Chondrocyte (in vitro differentiated cells): ENCODE data around the gene TLX1. TPM values are rescaled to one million over a fixed set of nuclear protein-coding genes. Genes with fewer than 3 reads are reported as not detected.

ENCODE experiments used
- DNase-seq: peaks from one replicate; pipeline ENCODE4 v3.0.0; 2021; ENCODE audit warnings: mixed read lengths, low spot score
- H3K27ac Mint-ChIP-seq: one replicate; pipeline ENCODE4 v1.8.0; 2021; ENCODE audit warnings: mild to moderate bottlenecking, moderate library complexity, mixed read lengths; ENCODE audit not compliant: unreplicated experiment
- H3K27me3 Mint-ChIP-seq: 2 replicates; pipeline ENCODE4 v1.8.0; 2021; ENCODE audit warnings: low read depth, mixed read lengths
- H3K36me3 Mint-ChIP-seq: 2 replicates; pipeline ENCODE4 v1.8.0; 2021; ENCODE audit warnings: low read depth, mixed read lengths
- H3K4me1 Mint-ChIP-seq: 2 replicates; pipeline ENCODE4 v1.8.0; 2021; ENCODE audit warnings: low read depth, mild to moderate bottlenecking, mixed read lengths
- H3K4me3 Mint-ChIP-seq: one replicate; pipeline ENCODE4 v1.8.0; 2021; ENCODE audit warnings: mild to moderate bottlenecking, moderate library complexity, mixed read lengths; ENCODE audit not compliant: unreplicated experiment
- H3K9me3 Mint-ChIP-seq: 2 replicates; pipeline ENCODE4 v1.8.0; 2021; ENCODE audit warnings: low read depth, mixed read lengths
- CTCF ChIP-seq: fragments of 200-600 bp; sonication (generic); IDR thresholded peaks from 2 replicates; pipeline ENCODE4 v1.5.0; 2021; ENCODE audit warnings: antibody characterized with exemption, mild to moderate bottlenecking, moderate library complexity
- total RNA-seq: library from RNA; stranded (reverse); gene quantifications from 3 replicates; pipeline ENCODE4 v1.2.1, GENCODE V29; 2021

TLX1 gene
- total RNA-seq, 1 donor from 2014 or later = not detected

GRCh38 chr10:101103430-101103829 is 27.7 kb upstream of the TLX1 start:
- no peak overlapping the region for H3K4me3 Mint-ChIP-seq
- no peaks in the 10 kb centered on the region for H3K4me1 Mint-ChIP-seq
- no peak for TF ChIP-seq CTCF
- H3K9me3 Mint-ChIP-seq = no peaks in the 10 kb centered on the region
- no peak for DNase-seq
- H3K27me3 Mint-ChIP-seq = peaks cover 67% of the 10 kb centered on the region
- H3K27ac Mint-ChIP-seq = no peak overlapping the region
- no peaks in the 10 kb centered on the region for H3K36me3 Mint-ChIP-seq

- no peak overlapping the region for H3K27ac Mint-ChIP-seq
These were observed 24.7 kb upstream of the TLX1 start for GRCh38 chr10:101106351-101106750.

GRCh38 chr10:101107771-101108170 is 23.3 kb upstream of the TLX1 start:
- H3K4me1 Mint-ChIP-seq = no peaks in the 10 kb centered on the region
- H3K9me3 Mint-ChIP-seq = no peaks in the 10 kb centered on the region
- no peaks in the 10 kb centered on the region for H3K36me3 Mint-ChIP-seq
- H3K27me3 Mint-ChIP-seq = peaks cover 61% of the 10 kb centered on the region
- no peak for DNase-seq
- H3K27ac Mint-ChIP-seq = no peak overlapping the region
- TF ChIP-seq CTCF = no peak
- no peak overlapping the region for H3K4me3 Mint-ChIP-seq

More at GRCh38 chr10:101106351-101106750, 24.7 kb upstream of the TLX1 start:
- DNase-seq = no peak
- H3K27me3 Mint-ChIP-seq = peaks cover 63% of the 10 kb centered on the region
- H3K4me1 Mint-ChIP-seq = no peaks in the 10 kb centered on the region
- TF ChIP-seq CTCF = no peak
- no peaks in the 10 kb centered on the region for H3K36me3 Mint-ChIP-seq
- no peaks in the 10 kb centered on the region for H3K9me3 Mint-ChIP-seq
- H3K4me3 Mint-ChIP-seq = no peak overlapping the region

GRCh38 chr10:101110856-101111523 is 20.1 kb upstream of the TLX1 start:
- no peak for TF ChIP-seq CTCF
- H3K27ac Mint-ChIP-seq = no peak overlapping the region
- peaks cover 66% of the 10 kb centered on the region for H3K27me3 Mint-ChIP-seq
- no peaks in the 10 kb centered on the region for H3K36me3 Mint-ChIP-seq
- DNase-seq = peak; percentile 40
- no peaks in the 10 kb centered on the region for H3K9me3 Mint-ChIP-seq
- no peak overlapping the region for H3K4me3 Mint-ChIP-seq
- H3K4me1 Mint-ChIP-seq = no peaks in the 10 kb centered on the region

- H3K27ac Mint-ChIP-seq = no peak overlapping the region
- TF ChIP-seq CTCF = no peak
These were observed 19.6 kb upstream of the TLX1 start for GRCh38 chr10:101111547-101111946.

More at GRCh38 chr10:101111547-101111946, 19.6 kb upstream of the TLX1 start:
- no peaks in the 10 kb centered on the region for H3K9me3 Mint-ChIP-seq
- H3K4me1 Mint-ChIP-seq = no peaks in the 10 kb centered on the region
- peak; percentile 17 for DNase-seq
- H3K36me3 Mint-ChIP-seq = no peaks in the 10 kb centered on the region
- peaks cover 68% of the 10 kb centered on the region for H3K27me3 Mint-ChIP-seq
- H3K4me3 Mint-ChIP-seq = no peak overlapping the region
